DOHH2 (cell line): Measurements from ENCODE around the gene CTNNA2.

Experiments used
- H3F3A ChIP-seq: fragments of 200-600 bp; sonication (generic), shearing (Covaris generic); 2 replicates; pipeline ENCODE4 v1.6.0; 2016; ENCODE audit warnings: antibody characterized with exemption, mild to moderate bottlenecking; ENCODE audit not compliant: control insufficient read depth, insufficient read depth
- H3K27ac ChIP-seq: fragments of 200-600 bp; sonication (generic); 2 replicates; pipeline ENCODE4 v1.5.1; 2014; ENCODE audit warnings: low read depth, mild to moderate bottlenecking, low read length, moderate library complexity
- H3K27me3 ChIP-seq: fragments of 200-600 bp; sonication (generic); 2 replicates; pipeline ENCODE4 v1.6.1; 2014; ENCODE audit warnings: mild to moderate bottlenecking, low read length, mixed read lengths; ENCODE audit not compliant: control insufficient read depth
- H3K36me3 ChIP-seq: fragments of 200-600 bp; sonication (generic); 2 replicates; pipeline ENCODE4 v1.6.1; 2014; ENCODE audit warnings: mild to moderate bottlenecking, low read length, moderate library complexity, mixed read lengths; ENCODE audit not compliant: control insufficient read depth
- H3K4me1 ChIP-seq: fragments of 200-600 bp; sonication (generic); 2 replicates; pipeline ENCODE4 v1.6.1; 2014; ENCODE audit warnings: mild to moderate bottlenecking, low read length, mixed read lengths; ENCODE audit not compliant: control insufficient read depth
- H3K4me2 ChIP-seq: fragments of 200-600 bp; sonication (generic); 2 replicates; pipeline ENCODE4 v1.6.0; 2014; ENCODE audit warnings: mild to moderate bottlenecking, low read length, moderate library complexity
- H3K4me3 ChIP-seq: fragments of 200-600 bp; sonication (generic); 2 replicates; pipeline ENCODE4 v1.5.1; 2014; ENCODE audit warnings: mild to moderate bottlenecking, low read length, mixed read lengths
- H3K79me2 ChIP-seq: fragments of 200-600 bp; sonication (generic); 2 replicates; pipeline ENCODE4 v1.6.1; 2014; ENCODE audit warnings: mild to moderate bottlenecking, low read length, mixed read lengths; ENCODE audit not compliant: control insufficient read depth
- H3K9me2 ChIP-seq: fragments of 200-600 bp; sonication (generic); replicated peaks from 2 replicates; pipeline ENCODE4 v1.6.1; 2014; ENCODE audit warnings: mild to moderate bottlenecking, low read length, mixed read lengths; ENCODE audit not compliant: control insufficient read depth
- H3K9me3 ChIP-seq: fragments of 200-600 bp; sonication (generic); 2 replicates; pipeline ENCODE4 v1.6.1; 2014; ENCODE audit warnings: antibody characterized with exemption, low read length, mixed read lengths; ENCODE audit not compliant: control insufficient read depth, insufficient read depth
- H4K20me1 ChIP-seq: fragments of 200-600 bp; sonication (generic); 2 replicates; pipeline ENCODE4 v1.6.0; 2014; ENCODE audit warnings: low read depth, mild to moderate bottlenecking, antibody characterized with exemption, low read length, moderate library complexity; ENCODE audit not compliant: control insufficient read depth, insufficient read depth
- EZH2phosphoT487 ChIP-seq: fragments of 200-600 bp; sonication (generic); IDR thresholded peaks from 2 replicates; pipeline ENCODE4 v1.6.1; 2017; ENCODE audit warnings: borderline replicate concordance, mild to moderate bottlenecking, antibody characterized with exemption, low read length, moderate library complexity, mixed read lengths
- TF ChIP-seq, protein P1 (sequence below): fragments of 200-600 bp; sonication (generic); IDR thresholded peaks from one replicate; pipeline ENCODE4 v1.5.1; 2014; ENCODE audit warnings: antibody characterized with exemption, mild to moderate bottlenecking, low read depth, low read length; ENCODE audit not compliant: poor library complexity, severe bottlenecking

Gene CTNNA2

DNA sequence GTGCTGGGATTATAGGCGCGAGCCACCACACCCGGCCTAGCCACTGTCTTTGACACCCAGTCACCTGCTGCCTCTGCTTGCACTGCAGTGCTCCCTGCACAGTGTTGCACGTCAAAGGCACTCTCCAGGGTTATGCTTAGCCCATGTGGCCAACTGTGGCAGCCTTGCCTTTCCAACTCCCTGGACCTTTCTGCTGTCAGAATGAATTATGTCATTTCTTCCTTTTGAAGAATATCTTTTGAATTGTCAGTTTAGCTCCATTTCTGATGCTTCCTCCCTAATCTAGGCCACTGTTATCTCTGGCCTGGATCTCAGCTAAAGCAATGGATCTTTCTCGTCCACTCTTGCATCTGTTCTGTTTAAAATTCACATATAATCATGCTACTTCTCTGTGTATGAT lies 821.0 kb downstream of the CTNNA2 start:
- H3K79me2 ChIP-seq, result no peaks in the 10 kb centered on the region
- H3K4me2 ChIP-seq, result no peak overlapping the region
- H3K9me3 ChIP-seq, result no peaks in the 10 kb centered on the region
- no peaks in the 10 kb centered on the region for H4K20me1 ChIP-seq
- H3F3A ChIP-seq, result no peaks in the 10 kb centered on the region
- H3K4me3 ChIP-seq, result no peak overlapping the region
- no peaks in the 10 kb centered on the region for H3K27me3 ChIP-seq
- no peaks in the 10 kb centered on the region for H3K9me2 ChIP-seq
- TF ChIP-seq, protein P1, sequence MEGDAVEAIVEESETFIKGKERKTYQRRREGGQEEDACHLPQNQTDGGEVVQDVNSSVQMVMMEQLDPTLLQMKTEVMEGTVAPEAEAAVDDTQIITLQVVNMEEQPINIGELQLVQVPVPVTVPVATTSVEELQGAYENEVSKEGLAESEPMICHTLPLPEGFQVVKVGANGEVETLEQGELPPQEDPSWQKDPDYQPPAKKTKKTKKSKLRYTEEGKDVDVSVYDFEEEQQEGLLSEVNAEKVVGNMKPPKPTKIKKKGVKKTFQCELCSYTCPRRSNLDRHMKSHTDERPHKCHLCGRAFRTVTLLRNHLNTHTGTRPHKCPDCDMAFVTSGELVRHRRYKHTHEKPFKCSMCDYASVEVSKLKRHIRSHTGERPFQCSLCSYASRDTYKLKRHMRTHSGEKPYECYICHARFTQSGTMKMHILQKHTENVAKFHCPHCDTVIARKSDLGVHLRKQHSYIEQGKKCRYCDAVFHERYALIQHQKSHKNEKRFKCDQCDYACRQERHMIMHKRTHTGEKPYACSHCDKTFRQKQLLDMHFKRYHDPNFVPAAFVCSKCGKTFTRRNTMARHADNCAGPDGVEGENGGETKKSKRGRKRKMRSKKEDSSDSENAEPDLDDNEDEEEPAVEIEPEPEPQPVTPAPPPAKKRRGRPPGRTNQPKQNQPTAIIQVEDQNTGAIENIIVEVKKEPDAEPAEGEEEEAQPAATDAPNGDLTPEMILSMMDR, result no peak
- no peak for TF ChIP-seq EZH2phosphoT487
- no peak overlapping the region for H3K27ac ChIP-seq
- H3K36me3 ChIP-seq, result no peaks in the 10 kb centered on the region
- H3K4me1 ChIP-seq, result no peaks in the 10 kb centered on the region

- H3K9me2 ChIP-seq, result no peaks in the 10 kb centered on the region
- H3K4me2 ChIP-seq, result no peak overlapping the region
- TF ChIP-seq EZH2phosphoT487, result no peak
- TF ChIP-seq, protein P1, result no peak
- H3K36me3 ChIP-seq, result no peaks in the 10 kb centered on the region
- H3K4me3 ChIP-seq, result no peak overlapping the region
- H3K27ac ChIP-seq, result no peak overlapping the region
- H3K4me1 ChIP-seq, result no peaks in the 10 kb centered on the region
- no peaks in the 10 kb centered on the region for H3K79me2 ChIP-seq
- H3K9me3 ChIP-seq, result no peaks in the 10 kb centered on the region
- no peaks in the 10 kb centered on the region for H4K20me1 ChIP-seq
- H3K27me3 ChIP-seq, result no peaks in the 10 kb centered on the region
- no peaks in the 10 kb centered on the region for H3F3A ChIP-seq
Observed at GRCh38 chr2:80335411-80335810, 822.6 kb downstream of the CTNNA2 start.

DNA sequence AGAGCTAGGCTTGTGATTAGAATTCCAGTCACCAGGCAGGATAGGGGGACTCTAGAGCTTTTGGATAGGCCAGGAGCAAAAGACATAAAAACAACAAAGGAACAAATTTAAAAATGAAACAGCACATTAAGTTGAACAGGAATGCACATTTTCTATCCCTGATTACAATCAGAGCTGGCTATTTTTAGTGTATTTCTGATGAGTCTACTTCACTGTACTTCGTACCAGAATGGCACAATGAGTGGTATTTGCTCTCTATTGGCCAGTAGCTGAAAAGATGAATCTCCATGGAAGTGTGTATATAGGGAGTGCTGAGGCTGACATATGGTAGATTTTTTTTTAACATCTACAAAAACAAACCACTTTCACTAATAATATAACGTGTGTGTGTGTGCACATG lies 825.9 kb downstream of the CTNNA2 start:
- Histone ChIP-seq H3K9me2 (no peaks in the 10 kb centered on the region), H3K79me2 (no peaks in the 10 kb centered on the region), H3K9me3 (no peaks in the 10 kb centered on the region), H3K27me3 (no peaks in the 10 kb centered on the region), H3K4me1 (no peaks in the 10 kb centered on the region), H3K36me3 (no peaks in the 10 kb centered on the region), H3K27ac (no peak overlapping the region), H3F3A (no peaks in the 10 kb centered on the region), H4K20me1 (no peaks in the 10 kb centered on the region), H3K4me3 (no peak overlapping the region), H3K4me2 (no peak overlapping the region)
- TF ChIP-seq EZH2phosphoT487, result no peak
- TF ChIP-seq, protein P1, result no peak

DNA sequence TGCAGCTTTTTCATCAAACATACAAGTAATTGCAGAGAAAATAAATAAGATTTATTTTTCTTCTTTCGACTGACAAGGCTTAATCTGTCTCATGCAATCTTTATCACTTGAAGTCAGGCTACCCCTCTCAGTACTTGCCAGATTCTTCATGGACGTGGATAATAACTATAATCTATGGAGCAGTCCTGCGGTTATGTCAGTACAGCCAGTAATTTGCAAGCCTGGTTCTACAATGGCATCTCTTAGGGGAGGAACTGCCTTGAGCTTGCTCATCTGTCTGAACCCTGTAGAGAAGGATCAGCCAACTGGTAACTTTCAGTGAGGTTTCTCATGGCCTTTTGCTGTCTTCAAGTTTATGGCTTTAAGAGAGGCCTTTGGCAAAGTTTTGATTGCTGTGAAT lies 827.2 kb downstream of the CTNNA2 start:
- H4K20me1 ChIP-seq, result no peaks in the 10 kb centered on the region
- H3K4me3 ChIP-seq, result no peak overlapping the region
- H3K9me3 ChIP-seq, result no peaks in the 10 kb centered on the region
- no peak overlapping the region for H3K4me2 ChIP-seq
- H3F3A ChIP-seq, result no peaks in the 10 kb centered on the region
- no peak overlapping the region for H3K27ac ChIP-seq
- H3K36me3 ChIP-seq, result no peaks in the 10 kb centered on the region
- TF ChIP-seq, protein P1, result no peak
- no peak for TF ChIP-seq EZH2phosphoT487
- no peaks in the 10 kb centered on the region for H3K27me3 ChIP-seq
- no peaks in the 10 kb centered on the region for H3K4me1 ChIP-seq
- no peaks in the 10 kb centered on the region for H3K79me2 ChIP-seq
- H3K9me2 ChIP-seq, result no peaks in the 10 kb centered on the region
